Natural killer cell treated with Interleukin-12 subunit alpha and Interleukin-12 subunit beta and Interleukin-15 and Interleukin-18, amount 100 ng/mL, for 72 hours (primary cell): ENCODE data around the gene ENOPH1. TPM values are rescaled to one million over a fixed set of nuclear protein-coding genes. Genes with fewer than 3 reads are reported as not detected.
"Not testable (repeated sequence)": the region's sequence is repeated elsewhere in the genome, so short reads cannot be mapped to it uniquely, and the experiment has no call there.

Source experiments
- ATAC-seq, 2 donors: fragments of 150-1000 bp; cut with Tn5 transposase in 1 of 2; sonication (Bioruptor Pico), chemical (Tn5 transposase) in 1 of 2; 2 replicates each; pipeline ENCODE4 v1.10.0; 2021
- DNase-seq: peaks from one replicate; pipeline ENCODE4 v3.0.0; 2022; ENCODE audit warnings: low spot score
- H3K27ac Mint-ChIP-seq, 2 donors: 1 replicate in 1 of 2; 2 replicates in 1 of 2; pipeline ENCODE4 v1.8.0; 2022; ENCODE audit warnings: mixed read lengths in 2 of 2, mild to moderate bottlenecking in 1 of 2, moderate library complexity in 1 of 2
- H3K27me3 Mint-ChIP-seq, 2 donors: 1 replicate in 1 of 2; 2 replicates in 1 of 2; pipeline ENCODE4 v1.8.0; 2022; ENCODE audit warnings: mixed read lengths in 2 of 2
- H3K36me3 Mint-ChIP-seq: one replicate; pipeline ENCODE4 v1.8.0; 2022; ENCODE audit warnings: mixed read lengths
- H3K4me1 Mint-ChIP-seq, 2 donors: 1 replicate in 1 of 2; 2 replicates in 1 of 2; pipeline ENCODE4 v1.8.0; 2022; ENCODE audit warnings: low read depth in 2 of 2, mixed read lengths in 2 of 2, mild to moderate bottlenecking in 1 of 2
- H3K4me3 Mint-ChIP-seq: one replicate; pipeline ENCODE4 v1.8.0; 2022; ENCODE audit warnings: mixed read lengths
- H3K9me3 Mint-ChIP-seq: 2 replicates; pipeline ENCODE4 v1.8.0; 2022; ENCODE audit warnings: mixed read lengths
- total RNA-seq, 2 donors: library from RNA; stranded (reverse); gene quantifications; one replicate each; pipeline ENCODE4 v1.2.3, GENCODE V29; 2022

Gene ENOPH1
- total RNA-seq, 2 donors from 2014 or later, result 41.8 to 50.3 TPM

DNA sequence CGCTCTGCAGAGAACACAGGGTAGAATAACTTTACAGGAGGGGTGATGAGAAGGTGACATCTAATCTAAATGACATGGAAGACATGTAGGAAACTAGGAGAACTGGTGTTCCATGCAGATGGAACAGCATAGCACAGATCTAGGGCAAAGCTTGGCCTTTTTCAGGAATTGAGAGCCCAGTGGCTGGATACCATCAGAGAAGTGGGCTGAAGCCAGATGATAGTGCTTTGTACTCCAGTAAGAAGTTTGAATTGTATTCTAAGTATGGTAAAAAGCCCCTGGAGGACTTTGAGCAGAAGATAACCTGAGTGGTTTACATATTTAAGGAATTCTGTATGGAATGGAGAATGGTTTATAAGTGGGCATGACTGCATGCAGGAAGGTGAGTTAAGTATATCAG, 32.8 kb downstream of the ENOPH1 start:
- Mint-ChIP-seq H3K9me3 (no peaks in the 10 kb centered on the region), H3K27me3 (no peaks in the 10 kb centered on the region), H3K27ac (no peak overlapping the region), H3K36me3 (peaks cover 14% of the 10 kb centered on the region), H3K4me1 (no peaks in the 10 kb centered on the region), H3K4me3 (no peak overlapping the region)
- DNase-seq, result no peak
- ATAC-seq, result no peak

DNA sequence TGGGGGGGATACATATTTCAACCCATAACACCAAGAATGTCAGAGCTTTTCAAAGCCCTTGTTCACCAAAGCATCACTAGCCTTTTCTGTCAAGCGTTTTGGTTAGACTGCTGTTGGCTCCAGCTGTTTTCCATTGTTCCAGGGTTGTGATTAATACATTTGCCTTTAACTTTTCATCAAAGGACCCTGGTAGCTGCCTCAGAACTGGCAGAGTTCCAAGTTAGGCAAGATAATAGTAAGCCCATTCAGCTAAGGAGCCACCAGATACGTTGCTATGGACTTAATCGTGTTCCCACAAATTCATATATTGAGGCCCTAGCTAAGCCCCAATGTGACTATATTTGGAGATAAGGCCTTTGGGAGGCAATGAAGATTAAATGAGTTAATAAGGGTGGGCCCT, 37.1 kb downstream of the ENOPH1 start:
- peaks cover 4% of the 10 kb centered on the region for H3K36me3 Mint-ChIP-seq
- H3K27ac Mint-ChIP-seq, result no peak overlapping the region
- H3K4me3 Mint-ChIP-seq, result no peak overlapping the region
- H3K4me1 Mint-ChIP-seq, result no peaks in the 10 kb centered on the region
- ATAC-seq (no peak), DNase-seq (no peak)
- H3K27me3 Mint-ChIP-seq, result no peaks in the 10 kb centered on the region
- H3K9me3 Mint-ChIP-seq, result no peaks in the 10 kb centered on the region

DNA sequence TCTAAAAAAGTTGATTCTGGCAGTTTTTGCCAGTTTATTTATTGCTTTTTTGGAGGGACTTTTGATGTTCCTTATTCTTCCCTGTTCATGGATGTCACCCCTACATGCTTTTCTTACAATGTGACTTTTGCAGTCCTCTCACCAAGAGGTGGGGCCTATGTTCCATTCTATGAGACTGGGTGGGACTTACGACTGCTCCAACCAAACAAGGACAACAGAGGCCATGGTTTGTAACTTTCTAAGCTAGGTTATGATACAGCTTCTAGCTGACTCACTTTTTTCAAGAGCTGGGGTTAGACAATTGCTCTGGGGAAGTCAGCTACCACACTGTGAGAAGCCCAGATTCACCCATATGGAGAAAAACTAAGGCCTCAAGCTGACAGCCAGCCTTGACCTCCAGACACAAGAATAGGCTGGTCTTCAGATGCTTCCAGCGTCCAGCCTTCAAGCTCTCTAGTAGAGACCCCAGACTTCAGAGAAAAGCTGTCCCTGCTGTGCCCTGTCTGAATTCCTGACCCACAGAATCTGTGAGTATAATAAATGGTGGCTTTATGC, 39.5 kb downstream of the ENOPH1 start:
- no peaks in the 10 kb centered on the region for H3K4me1 Mint-ChIP-seq
- H3K9me3 Mint-ChIP-seq, result no peaks in the 10 kb centered on the region
- H3K4me3 Mint-ChIP-seq, result no peak overlapping the region
- H3K27ac Mint-ChIP-seq, result no peak overlapping the region
- H3K36me3 Mint-ChIP-seq, result no peaks in the 10 kb centered on the region
- DNase-seq, result no peak
- ATAC-seq, result no peak
- no peaks in the 10 kb centered on the region for H3K27me3 Mint-ChIP-seq

DNA sequence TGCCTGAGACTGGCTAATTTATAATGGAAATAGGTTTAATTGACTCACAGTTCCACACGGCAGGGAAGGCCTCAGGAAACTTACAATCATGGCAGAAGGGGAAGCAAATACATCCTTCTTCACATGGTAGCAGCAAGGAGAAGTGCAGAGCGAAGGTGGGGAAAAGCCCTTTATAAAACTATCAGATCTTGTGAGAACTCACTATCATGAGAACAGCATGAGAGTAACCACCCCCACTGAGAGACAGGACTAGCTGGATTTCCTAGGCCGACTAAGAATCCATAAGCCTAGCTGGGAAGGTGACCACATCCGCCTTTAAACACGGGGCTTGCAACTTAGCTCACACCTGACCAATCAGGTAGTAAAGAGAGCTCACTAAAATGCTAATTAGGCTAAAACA, 42.7 kb downstream of the ENOPH1 start:
- H3K4me3 Mint-ChIP-seq, ATAC-seq, DNase-seq, H3K9me3 Mint-ChIP-seq, H3K27ac Mint-ChIP-seq, H3K36me3 Mint-ChIP-seq, H3K4me1 Mint-ChIP-seq, H3K27me3 Mint-ChIP-seq: not testable (repeated sequence)

DNA sequence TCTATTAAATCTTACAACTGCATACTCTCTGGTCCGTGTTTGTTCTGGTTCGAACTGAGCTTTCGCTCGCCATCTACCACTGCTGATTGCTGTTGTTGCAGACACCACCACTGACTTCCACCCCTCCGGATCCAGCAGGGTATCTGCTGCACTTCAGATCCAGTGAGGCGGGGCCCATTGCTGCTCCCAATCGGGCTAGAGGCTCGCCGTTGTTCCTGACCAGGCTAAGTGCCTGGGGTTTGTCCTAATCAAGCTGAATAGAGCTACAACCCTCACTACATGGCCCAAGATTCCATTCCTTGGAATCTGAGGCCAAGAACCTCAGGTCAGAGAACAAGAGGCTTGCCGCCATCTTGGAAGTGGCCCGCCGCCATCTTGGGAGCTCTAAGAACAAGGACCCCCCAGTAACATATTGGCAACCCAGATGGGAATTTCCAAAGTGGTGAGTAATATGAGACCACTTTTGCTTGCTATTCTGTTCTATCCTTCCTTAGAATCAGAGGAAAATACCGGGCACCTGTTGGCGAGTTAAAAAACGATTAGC, 43.3 kb downstream of the ENOPH1 start:
- Mint-ChIP-seq H3K27ac (no peak overlapping the region), H3K4me1 (no peaks in the 10 kb centered on the region), H3K27me3 (no peaks in the 10 kb centered on the region), H3K9me3 (no peaks in the 10 kb centered on the region), H3K36me3 (no peaks in the 10 kb centered on the region), H3K4me3 (no peak overlapping the region)
- DNase-seq, result no peak
- ATAC-seq, result no peak

DNA sequence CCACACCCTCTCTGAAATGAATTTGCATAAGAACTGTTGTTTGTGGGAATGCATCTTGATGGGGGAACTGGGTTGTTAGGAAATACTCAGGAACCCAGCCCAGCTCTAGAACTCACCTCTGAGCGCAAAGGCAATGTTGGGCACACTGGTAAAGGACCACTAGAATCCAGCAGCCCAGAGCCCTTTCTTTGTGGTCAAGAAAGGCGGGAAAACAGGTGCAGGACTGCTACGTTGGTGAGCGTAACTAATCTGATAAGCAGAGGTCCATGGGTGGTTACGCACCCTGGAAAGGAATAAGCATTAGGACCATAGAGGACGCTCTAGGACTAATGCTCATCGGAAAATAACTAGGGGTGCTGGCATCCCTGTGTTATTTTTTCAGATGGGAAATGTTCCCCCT, 45.5 kb downstream of the ENOPH1 start:
- H3K9me3 Mint-ChIP-seq, H3K4me1 Mint-ChIP-seq, DNase-seq, H3K27ac Mint-ChIP-seq, H3K36me3 Mint-ChIP-seq, H3K27me3 Mint-ChIP-seq, ATAC-seq, H3K4me3 Mint-ChIP-seq: not testable (repeated sequence)

DNA sequence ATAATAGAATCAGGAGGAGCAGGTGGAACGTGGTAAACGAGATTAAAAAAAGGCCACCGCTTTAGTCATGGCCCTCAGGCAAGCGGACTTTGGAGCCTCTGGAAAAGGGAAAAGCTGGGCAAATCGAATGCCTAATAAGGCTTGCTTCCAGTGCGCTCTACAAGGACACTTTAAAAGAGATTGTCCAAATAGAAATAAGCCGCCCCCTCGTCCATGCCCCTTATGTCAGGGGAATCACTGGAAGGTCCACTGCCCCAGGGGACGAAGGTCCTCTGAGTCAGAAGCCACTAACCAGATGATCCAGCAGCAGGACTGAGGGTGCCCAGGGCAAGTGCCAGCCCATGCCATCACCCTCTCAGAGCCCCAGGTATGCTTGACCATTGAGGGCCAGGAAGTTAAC, 47.1 kb downstream of the ENOPH1 start:
- not testable (repeated sequence) for H3K4me1 Mint-ChIP-seq, DNase-seq, H3K9me3 Mint-ChIP-seq, ATAC-seq, H3K4me3 Mint-ChIP-seq, H3K36me3 Mint-ChIP-seq, H3K27me3 Mint-ChIP-seq, H3K27ac Mint-ChIP-seq

DNA sequence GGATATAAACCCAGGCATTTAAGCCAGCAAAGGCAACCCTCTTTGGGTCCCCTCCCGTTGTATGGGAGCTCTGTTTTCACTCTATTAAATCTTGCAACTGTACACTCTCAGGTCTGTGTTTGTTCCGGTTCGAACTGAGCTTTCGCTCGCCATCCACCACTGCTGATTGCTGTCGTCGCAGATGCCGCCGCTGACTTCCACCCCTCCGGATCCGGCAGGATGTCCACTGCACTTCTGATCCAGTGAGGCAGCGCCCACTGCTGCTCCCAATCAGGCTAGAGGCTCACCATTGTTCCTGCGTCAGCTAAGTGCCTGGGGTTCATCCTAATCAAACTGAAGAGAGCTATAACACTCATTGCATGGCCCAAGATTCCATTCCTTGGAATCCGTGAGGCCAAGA, 49.2 kb downstream of the ENOPH1 start:
- H3K4me1 Mint-ChIP-seq, result no peaks in the 10 kb centered on the region
- H3K27me3 Mint-ChIP-seq, result no peaks in the 10 kb centered on the region
- no peaks in the 10 kb centered on the region for H3K36me3 Mint-ChIP-seq
- H3K27ac Mint-ChIP-seq, result no peak overlapping the region
- no peak for ATAC-seq
- H3K9me3 Mint-ChIP-seq, result no peaks in the 10 kb centered on the region
- H3K4me3 Mint-ChIP-seq, result no peak overlapping the region
- no peak for DNase-seq

DNA sequence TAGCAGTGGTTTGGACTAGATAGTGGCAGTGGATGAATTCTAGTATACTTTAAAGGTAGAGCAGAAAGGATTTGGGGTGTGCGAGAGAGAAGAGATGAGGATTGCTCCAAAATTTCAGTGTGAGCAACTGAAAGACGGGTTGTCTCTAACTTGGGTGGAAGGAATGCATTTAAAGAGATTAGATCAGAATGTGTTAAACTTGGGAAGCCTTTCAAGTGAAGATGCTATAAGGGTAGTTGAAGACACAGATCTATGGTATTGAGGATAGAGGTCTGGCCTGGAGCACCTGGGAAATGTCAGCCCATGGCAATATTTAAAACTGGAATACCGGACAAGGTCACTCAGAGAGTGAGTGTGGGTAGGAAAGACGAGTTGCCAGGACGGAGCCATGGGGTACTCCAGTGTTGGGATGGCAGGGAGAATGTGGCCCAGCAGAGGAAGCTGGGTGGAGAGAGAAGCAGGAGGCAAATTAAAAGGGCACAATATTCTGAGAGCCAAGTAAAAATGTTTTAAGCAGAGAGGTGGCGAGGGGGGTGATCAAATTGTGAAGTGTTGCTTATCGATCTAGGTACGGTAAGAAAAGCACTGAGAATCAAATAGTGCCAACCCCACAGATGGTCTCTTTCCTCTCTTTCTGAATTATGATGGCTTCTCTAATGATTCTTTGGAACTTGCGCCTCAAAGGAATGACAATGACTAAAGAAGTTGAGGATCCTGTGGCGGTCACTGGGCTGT, 50.5 kb downstream of the ENOPH1 start:
- H3K27ac Mint-ChIP-seq, result no peak overlapping the region
- no peaks in the 10 kb centered on the region for H3K36me3 Mint-ChIP-seq
- H3K4me1 Mint-ChIP-seq, result no peaks in the 10 kb centered on the region
- ATAC-seq, result no peak
- no peak for DNase-seq
- no peaks in the 10 kb centered on the region for H3K27me3 Mint-ChIP-seq
- no peaks in the 10 kb centered on the region for H3K9me3 Mint-ChIP-seq
- no peak overlapping the region for H3K4me3 Mint-ChIP-seq

DNA sequence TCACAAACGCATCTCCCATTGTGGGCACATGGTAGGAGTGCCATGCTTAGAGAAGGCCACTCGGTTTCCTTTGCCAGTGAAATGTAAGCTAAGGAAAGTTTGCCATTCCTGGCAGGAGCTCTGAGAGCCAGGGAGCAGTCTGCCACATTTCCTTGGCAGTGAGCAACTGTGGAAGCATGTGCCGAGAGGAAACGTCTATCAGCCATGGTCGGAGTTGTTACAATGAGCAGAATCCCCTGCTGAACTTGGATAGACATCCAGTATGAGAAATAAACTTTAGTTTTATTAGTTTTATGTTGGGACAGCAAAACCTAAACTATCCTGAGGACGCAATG, 51.1 kb downstream of the ENOPH1 start:
- no peaks in the 10 kb centered on the region for H3K27me3 Mint-ChIP-seq
- ATAC-seq, result no peak
- no peaks in the 10 kb centered on the region for H3K4me1 Mint-ChIP-seq
- no peak for DNase-seq
- H3K36me3 Mint-ChIP-seq, result no peaks in the 10 kb centered on the region
- no peaks in the 10 kb centered on the region for H3K9me3 Mint-ChIP-seq
- no peak overlapping the region for H3K4me3 Mint-ChIP-seq
- no peak overlapping the region for H3K27ac Mint-ChIP-seq

DNA sequence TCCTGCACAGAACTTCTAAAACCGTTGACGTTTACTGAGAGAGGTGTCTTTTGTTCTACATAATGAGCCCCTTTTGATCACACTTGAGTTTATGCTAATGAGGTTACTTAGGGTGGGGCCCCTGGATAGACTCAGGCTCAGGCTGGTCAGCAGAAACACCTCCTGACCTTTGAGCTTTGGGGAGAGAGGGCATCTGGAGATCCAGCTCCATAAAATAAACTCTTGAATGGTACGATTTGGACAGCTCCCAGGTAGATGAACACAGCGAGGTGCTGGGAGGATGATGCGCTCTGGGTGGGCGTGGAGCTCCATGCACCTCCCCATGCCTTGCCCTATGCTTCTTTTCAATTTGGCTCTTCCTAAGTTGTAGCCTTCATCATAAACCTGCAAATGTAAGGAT, 52.0 kb downstream of the ENOPH1 start:
- H3K9me3 Mint-ChIP-seq, result no peaks in the 10 kb centered on the region
- no peaks in the 10 kb centered on the region for H3K36me3 Mint-ChIP-seq
- H3K4me3 Mint-ChIP-seq, result no peak overlapping the region
- DNase-seq, result no peak
- no peak for ATAC-seq
- no peaks in the 10 kb centered on the region for H3K4me1 Mint-ChIP-seq
- no peak overlapping the region for H3K27ac Mint-ChIP-seq
- H3K27me3 Mint-ChIP-seq, result no peaks in the 10 kb centered on the region

DNA sequence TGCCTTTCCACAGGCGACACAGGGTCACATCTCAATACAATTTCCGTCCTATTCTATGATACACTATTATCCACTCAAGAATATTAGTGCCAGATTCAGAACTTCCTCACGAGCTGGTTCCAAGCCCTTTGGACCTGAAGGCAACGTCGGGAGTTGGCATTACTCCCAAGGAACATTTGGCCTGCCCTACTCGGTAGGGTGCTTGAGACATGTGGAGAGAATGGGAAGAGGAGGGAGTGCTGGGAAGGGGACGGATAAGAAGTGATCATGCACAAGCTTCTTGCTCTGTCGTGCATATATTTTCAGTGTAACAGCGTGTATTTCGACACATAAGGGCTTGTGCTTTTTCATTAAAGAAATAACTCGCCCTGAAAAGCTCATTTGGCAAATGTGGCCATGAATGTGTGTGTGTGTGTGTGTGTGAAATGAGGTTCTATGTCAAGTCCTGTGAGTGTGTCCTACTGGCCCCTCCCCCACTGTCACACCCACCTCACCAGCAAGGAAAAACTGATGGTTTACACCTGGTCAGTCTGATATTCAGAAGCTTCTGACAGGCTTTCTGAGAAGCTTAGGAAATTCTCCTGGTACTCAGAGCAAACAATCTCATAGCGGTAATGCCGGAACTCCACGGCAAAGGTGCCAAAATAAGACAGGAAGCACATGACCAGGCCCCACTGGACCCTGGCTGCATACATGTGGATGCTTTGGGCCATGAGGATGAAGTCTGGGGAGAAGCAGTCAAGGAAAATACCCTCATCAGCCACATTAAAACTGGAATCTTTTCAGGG, 54.8 kb downstream of the ENOPH1 start:
- Mint-ChIP-seq H3K27ac (no peak overlapping the region), H3K27me3 (no peaks in the 10 kb centered on the region), H3K4me1 (no peaks in the 10 kb centered on the region), H3K9me3 (no peaks in the 10 kb centered on the region), H3K36me3 (no peaks in the 10 kb centered on the region), H3K4me3 (no peak overlapping the region)
- DNase-seq (no peak), ATAC-seq (no peak)

DNA sequence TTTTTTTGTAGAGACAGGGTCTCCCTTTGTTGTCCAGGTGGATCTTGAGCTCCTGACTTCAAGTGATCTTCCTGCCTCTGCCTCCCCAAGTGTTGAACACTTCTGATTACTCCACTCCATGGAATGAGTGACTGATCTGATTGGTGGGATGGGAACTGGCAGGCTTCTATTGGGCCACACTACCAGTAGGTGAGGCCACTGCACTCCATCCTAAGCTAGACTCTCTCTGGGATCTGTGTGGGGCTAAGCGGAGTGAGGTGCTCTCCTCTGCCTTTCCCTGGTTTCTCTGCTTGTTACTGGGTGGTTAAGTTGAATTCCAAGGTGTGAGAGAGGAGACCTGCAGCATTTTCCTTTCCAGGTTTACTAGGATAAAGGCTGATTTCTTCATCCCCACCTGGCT, 58.7 kb downstream of the ENOPH1 start:
- no peak overlapping the region for H3K27ac Mint-ChIP-seq

DNA sequence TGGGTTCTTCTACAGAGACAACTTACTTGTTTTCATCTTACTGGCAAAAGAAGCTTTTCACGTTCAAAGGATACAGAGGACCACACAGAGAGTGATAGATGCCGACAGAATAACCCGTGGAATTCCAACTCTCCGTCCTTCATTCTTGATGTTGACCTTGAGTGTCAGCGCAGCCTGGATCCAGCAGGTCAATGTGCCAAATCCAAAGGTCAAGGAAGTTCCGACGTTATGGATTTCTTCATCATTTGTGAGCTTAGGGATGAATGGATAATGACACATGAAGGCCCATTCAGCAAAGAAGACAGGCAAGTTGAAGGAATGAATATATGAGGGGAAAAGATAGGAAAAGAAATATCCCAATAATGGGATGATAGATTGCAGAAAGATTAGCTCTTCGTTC, 59.6 kb downstream of the ENOPH1 start:
- DNase-seq (no peak), ATAC-seq (no peak)
- H3K36me3 Mint-ChIP-seq, result no peaks in the 10 kb centered on the region
- no peak overlapping the region for H3K4me3 Mint-ChIP-seq
- H3K4me1 Mint-ChIP-seq, result no peaks in the 10 kb centered on the region
- H3K27me3 Mint-ChIP-seq, result no peaks in the 10 kb centered on the region
- H3K27ac Mint-ChIP-seq, result no peak overlapping the region
- H3K9me3 Mint-ChIP-seq, result no peaks in the 10 kb centered on the region

More for the DNA sequence above, 58.7 kb downstream of the ENOPH1 start:
- ATAC-seq (no peak), DNase-seq (no peak)
- no peaks in the 10 kb centered on the region for H3K27me3 Mint-ChIP-seq
- H3K9me3 Mint-ChIP-seq, result no peaks in the 10 kb centered on the region
- H3K4me3 Mint-ChIP-seq, result no peak overlapping the region
- H3K4me1 Mint-ChIP-seq, result no peaks in the 10 kb centered on the region
- H3K36me3 Mint-ChIP-seq, result no peaks in the 10 kb centered on the region
